ENCODE measurements around the gene TMPRSS9.

DNA sequence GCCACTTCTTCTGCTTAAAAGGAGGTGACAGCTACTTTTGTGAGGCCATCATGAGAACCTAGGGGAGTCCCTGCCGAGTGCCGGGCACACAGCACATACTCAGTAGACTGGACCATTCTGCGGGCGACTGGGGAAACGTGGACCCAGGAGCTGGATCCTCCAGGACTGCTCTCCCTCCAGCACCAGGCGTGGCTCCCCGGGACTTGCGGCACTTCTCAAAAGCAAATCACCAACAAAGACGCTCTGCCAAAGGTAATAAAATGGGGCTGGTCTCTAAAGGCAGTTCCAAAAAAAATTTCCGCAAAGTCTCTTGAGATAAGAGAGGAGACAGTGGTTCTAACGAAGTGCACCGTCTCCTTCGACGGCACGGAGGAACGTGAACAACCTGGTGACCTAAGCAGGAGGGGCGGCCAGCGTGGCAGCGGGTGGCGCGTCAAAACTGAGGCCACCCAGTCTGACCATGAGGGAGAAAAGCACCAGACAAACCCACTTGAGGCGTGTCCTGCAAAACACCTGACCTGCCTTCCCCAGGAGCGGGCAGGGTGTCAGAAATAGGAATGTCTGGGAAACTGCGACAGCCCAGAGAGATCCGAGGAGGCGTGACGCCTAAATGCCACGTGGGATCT lies 1.4 kb upstream of the TMPRSS9 start:
- TF ChIP-seq POLR2A (IDR thresholded peaks at IDR 0.05; ENCODE audit: low read depth, low read length) (no peak), TAF1 (IDR thresholded peaks at IDR 0.05; ENCODE audit: low read depth, low read length) (no peak)

Measured in GM12891 (cell line).